Pulmonary artery endothelial cell (primary cell): ENCODE results near the gene TAC4. TPM values are rescaled to one million over a fixed set of nuclear protein-coding genes. Genes with fewer than 3 reads are reported as not detected.

ENCODE experiments used
- DNase-seq: peaks from one replicate; pipeline ENCODE4 v3.0.0-alpha.2; 2011; ENCODE audit warnings: low read depth, low spot score
- total RNA-seq: library from RNA; depleted of rRNA; stranded (reverse); fragments of >200 nt; gene quantifications from 2 replicates; pipeline ENCODE4 v1.2.3, GENCODE V29; 2014

TAC4 gene
- total RNA-seq, 1 donor from 2014 or later: not detected

DNA sequence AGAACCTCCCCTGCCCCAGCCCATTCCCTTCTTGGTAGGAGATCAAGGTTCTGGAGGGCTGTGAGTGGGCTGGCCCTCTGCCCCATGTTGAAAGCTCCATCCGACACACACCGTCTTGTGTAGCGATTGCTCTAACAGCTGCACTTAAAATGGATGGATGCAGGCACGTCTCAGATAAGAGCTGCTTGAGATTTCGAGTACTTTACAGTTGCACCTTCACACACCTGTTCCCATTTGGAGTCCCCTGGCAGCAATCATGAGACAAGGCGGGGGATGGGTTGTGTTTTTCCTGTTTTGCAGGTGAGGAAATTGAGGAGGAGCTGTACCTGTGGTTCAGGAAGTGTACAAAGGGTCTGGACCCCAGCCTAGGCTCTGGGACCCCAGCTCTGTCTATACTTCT lies 25.6 kb upstream of the TAC4 start:
- DNase-seq: no peak

DNA sequence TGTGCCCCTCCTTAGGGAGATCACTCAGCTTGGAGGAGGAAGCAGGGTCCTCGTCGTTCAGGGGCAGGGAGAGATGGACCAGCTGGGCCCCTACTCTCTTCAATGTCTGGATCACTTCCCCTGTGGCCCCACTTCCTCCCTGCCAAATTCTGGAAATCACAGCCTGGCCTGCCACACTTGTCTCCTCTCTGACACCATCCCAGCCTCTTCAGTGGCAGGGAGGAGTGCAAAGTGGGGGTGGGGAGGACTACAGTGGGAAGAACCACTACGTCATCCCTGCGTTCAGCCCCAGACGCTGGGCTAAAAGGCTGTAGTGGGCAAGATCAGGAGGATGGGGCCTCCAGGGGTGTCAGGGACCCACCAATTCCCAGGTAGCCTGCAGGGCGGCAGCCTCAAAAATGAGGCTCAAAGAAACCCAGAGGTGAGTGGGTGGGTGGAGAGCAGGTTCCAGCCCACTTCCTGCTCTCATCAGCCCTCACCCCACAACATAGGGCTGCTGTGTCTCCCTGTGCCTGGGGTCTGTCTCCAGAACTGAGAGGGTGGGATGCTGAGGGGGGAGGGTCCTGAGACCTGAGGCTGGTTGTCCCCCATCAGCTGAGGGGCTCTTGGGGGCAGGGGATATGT lies 25.0 kb upstream of the TAC4 start:
- DNase-seq: no peak

GRCh38 chr17:49871211-49871610 lies 23.3 kb upstream of the TAC4 start:
- no peak for DNase-seq

GRCh38 chr17:49870298-49870697 lies 22.4 kb upstream of the TAC4 start:
- no peak for DNase-seq

- no peak for DNase-seq
Measured at GRCh38 chr17:49869038-49869374, 21.1 kb upstream of the TAC4 start.

DNA sequence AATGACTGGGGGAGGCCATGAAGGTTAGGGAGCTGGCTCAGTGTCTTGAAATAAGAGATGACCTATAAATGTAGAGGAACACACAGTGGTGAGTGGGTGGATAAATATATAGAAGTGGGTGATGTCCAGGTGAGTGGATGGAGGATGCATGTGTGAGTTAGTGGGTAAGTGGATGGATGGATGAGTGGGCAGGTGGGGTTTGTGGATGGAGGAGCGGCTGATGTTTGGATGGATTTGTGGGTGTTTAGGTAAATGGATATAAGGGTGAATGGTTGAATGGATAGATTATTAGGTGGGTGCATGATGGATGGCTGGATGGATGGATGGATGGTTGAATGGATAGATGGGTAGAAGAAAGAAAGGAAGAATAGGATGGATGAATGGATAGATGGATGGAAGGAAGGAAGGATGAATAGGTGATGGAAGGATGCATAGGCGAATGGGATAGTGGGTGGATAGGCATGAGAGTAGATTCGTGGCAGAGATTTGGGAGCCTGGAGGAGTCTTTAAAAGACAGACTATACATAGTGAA lies 19.1 kb upstream of the TAC4 start:
- DNase-seq: no peak

- no peak for DNase-seq
Measured at GRCh38 chr17:49866019-49866380, 18.1 kb upstream of the TAC4 start.

- DNase-seq: no peak
Measured at GRCh38 chr17:49862781-49863331, 15.0 kb upstream of the TAC4 start.

DNA sequence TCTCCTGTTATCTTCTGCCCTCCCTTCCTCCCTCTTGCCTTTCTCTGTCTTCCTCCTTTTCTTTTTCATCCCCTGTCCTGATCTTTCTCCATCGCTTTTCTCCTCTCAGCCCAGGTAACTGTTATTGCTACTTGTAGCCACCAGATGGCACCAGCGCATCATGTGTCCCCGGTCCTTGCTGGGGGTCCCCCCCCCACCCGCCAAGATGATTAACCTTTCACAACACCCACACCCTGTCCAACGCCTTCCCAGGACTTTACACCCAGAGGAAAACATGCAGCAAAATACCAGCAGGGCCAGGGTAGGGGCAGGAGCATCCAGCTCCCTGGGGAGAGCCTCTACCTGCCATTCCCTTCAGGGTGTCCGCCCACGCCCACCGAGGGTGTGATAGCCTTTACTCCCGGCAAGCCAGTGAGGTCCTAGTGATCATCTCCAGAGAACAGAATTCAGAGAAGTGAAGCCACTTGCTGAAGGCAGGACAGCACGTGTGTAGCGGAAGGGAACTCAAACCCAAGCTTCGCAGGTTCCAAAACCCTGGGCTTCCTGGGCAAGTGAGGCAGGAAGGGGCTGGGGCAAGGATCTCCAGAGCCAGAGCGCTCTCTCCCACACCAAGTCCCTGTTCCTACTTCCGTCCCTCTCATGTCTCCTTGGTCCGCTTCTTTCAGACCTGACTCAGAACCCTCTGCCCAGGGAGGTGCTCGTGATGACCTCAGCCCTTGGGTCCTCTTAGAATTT lies 13.4 kb upstream of the TAC4 start:
- no peak for DNase-seq

DNA sequence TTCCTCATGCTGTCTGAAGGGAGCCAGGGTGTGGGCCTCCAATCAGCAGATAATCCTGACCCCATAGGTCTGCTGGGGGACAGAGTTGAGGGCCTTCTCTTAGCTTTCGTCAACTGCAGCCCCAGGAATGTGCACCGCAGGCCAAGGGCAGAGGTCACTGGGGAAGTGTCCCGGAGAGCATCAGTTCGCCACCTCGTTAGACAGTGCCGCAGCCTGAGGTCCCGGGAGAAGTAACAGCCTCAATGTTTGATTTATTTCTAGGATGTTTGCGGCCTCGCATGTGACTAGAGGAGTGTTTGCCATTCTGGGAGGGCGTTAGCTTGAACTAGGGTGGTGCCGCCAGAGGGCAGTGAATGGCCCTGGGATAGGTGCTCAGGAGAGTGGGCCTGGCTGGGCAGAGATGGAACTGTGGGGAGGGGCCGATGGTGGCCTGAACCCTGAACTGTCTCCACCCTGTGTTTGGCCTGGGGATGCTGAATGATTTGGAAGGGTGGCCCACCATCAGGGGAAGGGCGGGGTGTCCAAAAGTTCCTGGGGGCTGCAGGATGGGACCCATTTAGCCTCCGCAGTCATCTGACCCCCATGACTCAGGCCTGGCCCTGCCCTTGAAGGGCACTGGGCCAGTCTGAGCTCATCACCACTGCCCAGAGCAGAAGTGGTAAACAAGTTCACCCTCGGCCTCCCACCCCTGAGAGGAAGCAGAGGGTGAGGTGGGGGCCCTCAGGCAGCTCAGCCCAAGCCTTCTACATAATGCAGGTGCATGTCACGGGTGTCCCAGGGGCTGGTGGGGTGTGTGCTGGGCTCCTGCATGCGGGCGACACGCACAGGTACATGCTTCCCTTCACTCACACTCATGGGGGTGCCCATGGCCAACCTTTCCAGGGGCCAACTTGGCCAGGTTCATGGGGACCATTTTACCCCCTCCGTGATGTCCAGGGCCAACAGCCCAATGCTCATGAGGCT lies 12.4 kb upstream of the TAC4 start:
- no peak for DNase-seq

DNA sequence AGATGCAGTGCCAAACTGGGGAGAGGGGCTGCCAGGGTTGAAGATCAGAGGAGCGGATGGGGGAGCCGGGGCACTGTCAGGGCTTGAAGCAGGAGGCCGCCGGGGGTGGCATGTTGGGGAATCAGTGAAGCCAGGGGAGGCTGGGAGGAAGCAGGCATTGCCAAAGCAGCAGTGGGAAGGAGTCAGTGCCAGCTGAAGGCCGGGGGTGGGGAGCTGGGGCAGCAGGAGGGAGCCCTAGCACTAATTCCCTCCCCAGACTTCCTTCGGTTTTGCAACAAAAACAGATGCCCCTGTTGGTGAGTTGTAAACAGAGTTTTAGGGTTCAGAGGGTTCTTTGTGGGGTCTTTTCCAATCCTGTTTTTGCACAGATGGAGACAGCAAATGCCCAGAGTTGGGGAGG lies 10.9 kb upstream of the TAC4 start:
- DNase-seq: no peak

GRCh38 chr17:49854126-49854525 lies 6.3 kb upstream of the TAC4 start:
- no peak for DNase-seq

GRCh38 chr17:49853470-49854015 lies 5.7 kb upstream of the TAC4 start:
- no peak for DNase-seq

DNA sequence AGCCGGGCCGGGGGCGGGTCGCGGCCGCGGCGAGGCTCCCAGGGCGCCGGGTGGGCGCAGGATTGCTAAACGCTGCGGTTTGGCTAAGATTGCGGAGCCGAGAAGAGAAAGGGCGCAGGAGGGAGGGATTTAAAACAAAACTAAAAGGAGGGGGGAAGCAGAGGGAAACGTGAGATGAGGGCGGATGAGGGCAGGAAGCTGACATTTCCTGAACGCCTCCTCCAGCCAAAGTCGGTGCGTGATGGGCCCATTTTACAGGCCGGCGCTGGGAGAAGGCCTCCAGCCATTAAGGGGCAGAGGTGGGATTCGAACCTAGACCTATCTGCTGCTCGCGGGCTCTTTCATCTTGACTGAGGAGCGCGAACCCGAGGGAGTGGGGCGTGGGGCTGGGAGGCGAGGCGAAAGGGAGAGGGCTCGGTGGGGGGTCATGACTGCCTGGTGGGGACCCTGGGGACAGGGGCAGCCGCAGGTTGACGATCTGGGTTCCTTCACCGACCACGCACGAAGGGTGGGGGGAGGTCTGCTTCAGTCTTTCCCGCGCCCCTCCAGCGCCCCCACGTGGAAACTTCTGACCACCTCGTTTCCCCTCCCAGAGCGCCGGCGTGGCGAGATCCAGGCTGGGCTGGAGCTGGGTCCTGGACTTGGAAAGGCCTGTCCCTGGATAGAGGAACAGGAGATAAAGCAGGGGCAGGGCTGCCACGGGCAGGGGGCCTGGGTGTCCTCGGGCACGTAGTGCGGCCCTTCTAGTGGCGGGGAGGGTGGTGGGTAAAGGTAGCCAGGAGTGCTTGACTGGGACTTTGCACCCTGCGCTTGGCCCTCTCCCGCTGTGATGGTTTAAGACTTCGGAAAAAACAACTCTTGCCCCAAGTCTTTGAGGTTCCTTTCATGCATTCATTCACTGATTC lies 3.8 kb upstream of the TAC4 start:
- no peak for DNase-seq

DNA sequence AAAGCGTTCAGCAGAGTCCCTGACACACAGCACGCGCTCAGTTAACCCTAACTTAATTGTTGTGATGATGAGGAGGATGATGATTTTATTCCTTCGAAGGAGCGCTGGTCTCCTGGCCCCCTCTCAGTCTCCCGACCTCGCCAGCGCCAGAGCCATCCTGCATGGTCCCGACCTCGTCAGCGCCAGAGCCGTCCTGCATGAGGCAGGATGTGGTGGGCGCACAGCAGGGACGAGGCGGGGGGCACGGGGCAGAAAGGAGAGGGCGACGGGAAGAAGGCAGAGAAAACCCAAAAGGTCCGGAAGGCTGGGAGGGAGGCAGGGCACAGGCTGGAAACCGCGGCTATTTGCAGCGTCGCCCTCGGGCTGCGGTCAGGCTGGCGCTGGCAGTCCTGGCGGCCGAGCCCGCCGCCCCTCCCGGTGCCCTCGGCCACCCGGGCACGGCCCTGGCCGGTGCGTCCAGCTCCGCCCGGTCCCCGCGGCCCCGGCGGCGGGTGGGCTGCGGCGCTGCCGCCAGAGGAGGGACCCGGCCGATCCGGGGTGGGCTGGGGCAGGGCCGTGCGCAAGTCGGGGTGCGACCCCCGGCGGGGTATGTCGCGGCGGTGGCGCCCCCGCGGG lies 3.0 kb upstream of the TAC4 start:
- no peak for DNase-seq

DNA sequence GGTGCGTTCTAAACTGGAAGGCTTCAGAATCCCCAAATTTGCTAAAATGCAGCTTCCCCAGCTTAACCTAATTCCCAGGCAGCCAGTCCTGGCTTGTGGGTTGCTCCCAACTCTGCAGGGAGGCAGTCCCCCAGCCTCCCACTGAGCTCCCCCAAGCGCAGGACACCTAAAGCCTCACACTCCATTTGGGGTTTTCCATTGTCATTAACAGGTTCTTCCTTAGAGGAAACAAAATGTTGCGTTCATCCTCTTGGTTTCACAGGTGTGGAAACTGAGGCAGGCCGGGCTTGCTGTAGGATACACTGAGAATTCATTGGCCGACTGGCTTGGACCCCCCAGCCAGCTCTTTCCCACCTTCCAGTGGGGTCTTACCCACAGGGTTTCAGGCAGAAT lies 2.3 kb upstream of the TAC4 start:
- DNase-seq: no peak

DNA sequence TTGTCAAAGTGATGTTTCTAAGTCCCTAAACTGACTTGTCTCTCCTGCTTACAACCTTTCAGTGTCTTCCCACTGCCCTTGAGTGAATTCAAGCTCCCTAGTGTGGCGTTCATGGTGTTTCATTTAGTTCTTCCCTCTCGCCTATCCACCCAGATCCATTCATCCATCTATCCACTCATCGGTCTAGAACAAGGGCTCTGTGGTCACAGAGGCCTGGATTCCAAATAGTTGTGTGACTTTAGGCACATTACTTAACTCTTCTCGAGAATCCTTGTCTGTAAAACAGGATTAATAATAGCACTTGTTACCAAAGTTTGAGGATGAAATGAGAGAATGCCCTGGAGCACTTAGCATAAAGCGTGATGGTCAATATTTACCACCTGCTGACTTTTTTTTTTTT lies 870 bp upstream of the TAC4 start:
- DNase-seq: no peak

GRCh38 chr17:49846938-49847712 lies 744 bp downstream of the TAC4 start:
- no peak for DNase-seq

DNA sequence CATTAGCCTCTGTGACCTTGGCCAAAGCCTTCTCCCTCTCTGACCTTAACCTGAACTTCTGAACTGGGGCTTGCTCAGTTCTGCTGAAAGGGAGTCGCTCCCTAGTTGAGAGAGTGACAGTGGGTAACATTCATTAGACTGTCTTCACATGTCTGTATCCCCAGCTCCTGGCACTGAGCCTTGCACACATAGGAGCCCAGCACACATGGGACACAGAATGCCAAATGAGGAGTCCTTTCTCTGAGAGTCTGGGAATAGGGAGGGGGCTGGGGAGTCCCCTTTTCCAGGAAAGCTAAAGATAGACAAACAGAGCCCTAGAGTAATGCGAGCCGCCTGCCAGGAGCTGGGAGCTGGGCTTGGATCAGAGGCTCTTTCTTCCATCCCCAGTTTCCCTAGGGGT lies 2.5 kb downstream of the TAC4 start:
- no peak for DNase-seq
